HG02763 (cell line): Measurements from ENCODE around the gene SLCO1B1.
"Not testable (repeated sequence)": the region's sequence is repeated elsewhere in the genome, so short reads cannot be mapped to it uniquely, and the experiment has no call there.

ENCODE experiments used
- ATAC-seq: cut with Tn5 transposase; IDR thresholded peaks from one replicate; pipeline ENCODE4 v1.9.1; 2021; ENCODE audit warnings: mild to moderate bottlenecking, moderate library complexity; ENCODE audit not compliant: unreplicated experiment

The SLCO1B1 gene

GRCh38 chr12:21130998-21131397 lies at the start of gene SLCO1B1:
SLCO1B1 (plus strand) TSS chr12:21131194; CDS start chr12:21141575, 10,381 bp downstream.
- ATAC-seq, result no peak

- not testable (repeated sequence) for ATAC-seq
Measured at GRCh38 chr12:21084753-21085152, 46.2 kb upstream of the SLCO1B1 start.

- no peak for ATAC-seq
Measured at GRCh38 chr12:21111732-21112131, 19.3 kb upstream of the SLCO1B1 start.

- no peak for ATAC-seq
Measured at GRCh38 chr12:21113266-21113665, 17.7 kb upstream of the SLCO1B1 start.

- no peak for ATAC-seq
Measured at GRCh38 chr12:21117995-21118394, 13.0 kb upstream of the SLCO1B1 start.

GRCh38 chr12:21118760-21119159 lies 12.2 kb upstream of the SLCO1B1 start:
- no peak for ATAC-seq

- no peak for ATAC-seq
Measured at GRCh38 chr12:21129351-21129750, 1.6 kb upstream of the SLCO1B1 start.

- ATAC-seq, result no peak
Measured at GRCh38 chr12:21129906-21130305, 1.1 kb upstream of the SLCO1B1 start.

GRCh38 chr12:21137318-21137999 lies 6.5 kb downstream of the SLCO1B1 start:
- ATAC-seq, result not testable (repeated sequence)

- no peak for ATAC-seq
Measured at GRCh38 chr12:21138016-21138415, 7.0 kb downstream of the SLCO1B1 start.

- no peak for ATAC-seq
Measured at GRCh38 chr12:21144309-21144708, 13.3 kb downstream of the SLCO1B1 start.

GRCh38 chr12:21149861-21150260 lies 18.9 kb downstream of the SLCO1B1 start:
- ATAC-seq, result not testable (repeated sequence)

GRCh38 chr12:21151184-21151583 lies 20.2 kb downstream of the SLCO1B1 start:
- ATAC-seq, result no peak

- no peak for ATAC-seq
Measured at GRCh38 chr12:21155522-21156351, 24.7 kb downstream of the SLCO1B1 start.

GRCh38 chr12:21165048-21165447 lies 34.1 kb downstream of the SLCO1B1 start:
- no peak for ATAC-seq

GRCh38 chr12:21169878-21170472 lies 39.0 kb downstream of the SLCO1B1 start:
- ATAC-seq, result peak; percentile 45

- ATAC-seq, result no peak
Measured at GRCh38 chr12:21172079-21172478, 41.1 kb downstream of the SLCO1B1 start.

- ATAC-seq, result no peak
Measured at GRCh38 chr12:21183721-21184275, 52.8 kb downstream of the SLCO1B1 start.

GRCh38 chr12:21190016-21190415 lies 59.0 kb downstream of the SLCO1B1 start:
- no peak for ATAC-seq

- ATAC-seq, result not testable (repeated sequence)
Measured at GRCh38 chr12:21214433-21214832, 83.4 kb downstream of the SLCO1B1 start.

GRCh38 chr12:21219206-21219605 lies 88.2 kb downstream of the SLCO1B1 start:
- ATAC-seq, result no peak
